Activated CD4-positive, alpha-beta T cell treated with anti-CD3 and anti-CD28 coated beads for 1 hour (primary cell): ENCODE measurements around the gene PCDH11X.
"Not testable (repeated sequence)": the region's sequence is repeated elsewhere in the genome, so short reads cannot be mapped to it uniquely, and the experiment has no call there.

ENCODE experiments used
- DNase-seq: peaks from one replicate; pipeline ENCODE4 v3.0.0-alpha.2; 2020

Gene PCDH11X, protein sequence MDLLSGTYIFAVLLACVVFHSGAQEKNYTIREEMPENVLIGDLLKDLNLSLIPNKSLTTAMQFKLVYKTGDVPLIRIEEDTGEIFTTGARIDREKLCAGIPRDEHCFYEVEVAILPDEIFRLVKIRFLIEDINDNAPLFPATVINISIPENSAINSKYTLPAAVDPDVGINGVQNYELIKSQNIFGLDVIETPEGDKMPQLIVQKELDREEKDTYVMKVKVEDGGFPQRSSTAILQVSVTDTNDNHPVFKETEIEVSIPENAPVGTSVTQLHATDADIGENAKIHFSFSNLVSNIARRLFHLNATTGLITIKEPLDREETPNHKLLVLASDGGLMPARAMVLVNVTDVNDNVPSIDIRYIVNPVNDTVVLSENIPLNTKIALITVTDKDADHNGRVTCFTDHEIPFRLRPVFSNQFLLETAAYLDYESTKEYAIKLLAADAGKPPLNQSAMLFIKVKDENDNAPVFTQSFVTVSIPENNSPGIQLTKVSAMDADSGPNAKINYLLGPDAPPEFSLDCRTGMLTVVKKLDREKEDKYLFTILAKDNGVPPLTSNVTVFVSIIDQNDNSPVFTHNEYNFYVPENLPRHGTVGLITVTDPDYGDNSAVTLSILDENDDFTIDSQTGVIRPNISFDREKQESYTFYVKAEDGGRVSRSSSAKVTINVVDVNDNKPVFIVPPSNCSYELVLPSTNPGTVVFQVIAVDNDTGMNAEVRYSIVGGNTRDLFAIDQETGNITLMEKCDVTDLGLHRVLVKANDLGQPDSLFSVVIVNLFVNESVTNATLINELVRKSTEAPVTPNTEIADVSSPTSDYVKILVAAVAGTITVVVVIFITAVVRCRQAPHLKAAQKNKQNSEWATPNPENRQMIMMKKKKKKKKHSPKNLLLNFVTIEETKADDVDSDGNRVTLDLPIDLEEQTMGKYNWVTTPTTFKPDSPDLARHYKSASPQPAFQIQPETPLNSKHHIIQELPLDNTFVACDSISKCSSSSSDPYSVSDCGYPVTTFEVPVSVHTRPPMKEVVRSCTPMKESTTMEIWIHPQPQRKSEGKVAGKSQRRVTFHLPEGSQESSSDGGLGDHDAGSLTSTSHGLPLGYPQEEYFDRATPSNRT (N-terminal part only)

DNA sequence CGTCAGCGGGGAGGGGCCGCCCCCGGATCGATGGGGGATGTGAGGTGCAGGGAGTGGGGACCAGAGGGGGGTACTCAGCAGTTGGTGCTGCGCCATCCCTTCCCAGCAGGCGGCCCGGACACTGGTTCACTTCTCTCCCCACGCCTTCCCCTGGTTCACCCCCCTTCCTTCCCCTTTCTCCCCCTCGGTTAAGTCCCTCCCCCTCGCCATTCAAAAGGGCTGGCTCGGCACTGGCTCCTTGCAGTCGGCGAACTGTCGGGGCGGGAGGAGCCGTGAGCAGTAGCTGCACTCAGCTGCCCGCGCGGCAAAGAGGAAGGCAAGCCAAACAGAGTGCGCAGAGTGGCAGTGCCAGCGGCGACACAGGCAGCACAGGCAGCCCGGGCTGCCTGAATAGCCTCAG is at the start of gene PCDH11X:
Gene PCDH11X, plus strand, starts transcription at position 241 of the 400 bp plus-strand sequence. CDS start 56,130 bp downstream, outside the sequence.
- not testable (repeated sequence) for DNase-seq

DNA sequence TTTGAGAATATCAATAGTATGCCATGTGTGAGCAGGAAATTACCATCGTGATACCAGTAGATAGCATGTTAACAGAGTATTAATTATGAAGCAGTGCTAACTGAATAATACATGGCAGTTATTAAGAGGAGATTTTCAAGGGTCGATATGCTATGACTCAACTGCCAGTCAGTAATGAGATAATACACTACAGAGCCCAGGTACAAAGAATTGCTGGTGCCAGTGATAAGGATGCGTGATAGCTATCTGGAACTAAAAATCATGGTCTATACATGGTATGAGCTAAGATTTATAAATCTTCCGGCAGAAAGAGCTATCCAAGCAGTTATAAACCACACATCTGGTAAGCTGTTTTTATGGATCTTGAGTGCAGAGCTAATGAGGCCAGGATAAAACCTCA is 31.7 kb upstream of the PCDH11X start:
- DNase-seq = not testable (repeated sequence)

DNA sequence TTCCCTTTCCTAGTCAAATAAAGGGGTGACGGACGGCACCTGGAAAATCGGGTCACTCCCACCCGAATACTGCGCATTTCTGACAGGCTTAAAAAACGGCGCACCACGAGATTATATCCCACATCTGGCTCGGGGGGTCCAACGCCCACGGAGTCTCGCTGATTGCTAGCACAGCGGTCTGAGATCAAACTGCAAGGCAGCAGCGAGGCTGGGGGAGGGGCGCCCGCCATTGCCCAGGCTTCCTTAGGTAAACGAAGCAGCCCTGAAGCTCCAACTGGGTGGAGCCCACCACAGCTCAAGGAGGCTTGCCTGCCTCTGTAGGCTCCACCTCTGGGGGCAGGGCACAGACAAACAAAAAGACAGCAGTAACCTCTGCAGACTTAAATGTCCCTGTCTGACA is 26.2 kb upstream of the PCDH11X start:
- not testable (repeated sequence) for DNase-seq

DNA sequence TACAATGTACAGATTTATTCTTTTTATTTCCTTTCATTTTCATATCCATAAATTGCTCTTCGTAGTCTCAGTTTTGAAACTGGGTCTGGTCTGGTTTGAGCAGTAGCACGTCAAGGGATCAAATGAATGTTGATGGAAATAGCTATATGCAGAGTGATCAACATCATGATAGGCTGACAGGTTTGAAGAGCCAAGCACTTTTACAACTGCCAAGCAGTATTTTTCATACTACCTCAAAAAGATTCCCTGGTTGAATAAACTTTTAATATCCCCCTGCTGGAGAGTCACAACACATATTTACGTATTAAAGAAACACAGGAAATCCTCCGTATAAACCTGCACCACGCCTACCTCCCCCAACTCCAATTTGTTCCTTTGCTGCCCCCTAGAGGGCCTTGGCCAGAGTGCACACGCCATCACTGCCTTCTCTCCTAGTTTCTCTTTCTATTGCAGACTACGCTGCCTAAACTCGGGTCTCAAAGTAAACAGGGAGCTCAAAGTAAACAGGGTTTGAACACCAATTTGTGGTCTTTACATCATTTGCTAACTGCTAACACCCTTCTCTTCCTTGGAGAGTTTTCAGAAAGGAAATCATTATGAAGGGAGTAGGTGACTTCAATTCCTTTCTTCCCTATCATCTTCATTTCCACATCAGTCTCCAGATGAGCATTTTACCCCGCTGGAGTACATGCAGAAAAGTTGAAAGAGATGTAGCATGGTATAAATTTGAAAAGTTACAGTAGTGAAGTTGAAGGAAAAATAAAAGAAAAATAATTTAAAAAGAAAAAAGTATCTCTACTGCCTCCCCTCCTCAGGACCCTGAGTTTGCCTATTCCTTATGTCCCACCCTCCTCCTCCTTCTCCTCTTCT is 8.3 kb upstream of the PCDH11X start:
- DNase-seq = not testable (repeated sequence)

DNA sequence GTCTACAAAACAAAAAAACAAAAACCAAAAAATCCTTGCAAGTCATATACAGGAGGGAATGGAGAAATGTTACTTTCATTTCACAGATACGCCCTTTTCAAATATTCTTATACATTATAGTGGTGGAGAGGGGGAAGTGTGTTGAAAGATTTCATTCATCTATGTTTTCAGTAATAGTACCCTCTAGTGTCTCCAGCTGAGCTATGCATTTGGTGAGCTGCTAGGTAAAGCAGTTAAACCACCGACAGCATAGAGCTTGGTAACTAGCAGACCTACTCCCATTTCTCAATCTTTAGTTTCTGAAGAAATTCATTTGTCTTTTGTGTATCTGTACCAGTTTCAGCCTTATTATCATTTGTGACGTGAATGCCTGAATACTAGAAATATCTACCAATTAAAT is 5.2 kb upstream of the PCDH11X start:
- DNase-seq = not testable (repeated sequence)

DNA sequence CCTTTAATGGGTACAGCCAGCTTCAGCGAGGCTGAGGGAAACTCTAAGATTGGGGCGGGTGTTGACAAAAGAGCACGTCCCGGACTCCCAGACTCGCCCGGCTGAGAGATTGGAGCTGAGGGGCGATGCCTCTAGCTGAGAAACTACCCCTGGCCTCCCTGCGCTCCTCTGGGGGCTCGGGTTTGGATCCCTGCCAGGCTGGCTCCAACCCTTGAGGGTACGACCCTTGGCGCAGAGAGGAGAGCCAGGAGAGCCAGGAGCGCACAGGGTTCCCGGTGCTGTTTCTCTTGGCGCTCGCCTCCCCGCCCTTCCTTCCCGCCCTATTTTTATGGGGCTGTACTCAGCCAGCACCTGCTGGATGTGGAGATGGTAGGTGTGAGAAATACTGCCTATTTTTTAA is 833 bp downstream of the PCDH11X start:
- DNase-seq = not testable (repeated sequence)

DNA sequence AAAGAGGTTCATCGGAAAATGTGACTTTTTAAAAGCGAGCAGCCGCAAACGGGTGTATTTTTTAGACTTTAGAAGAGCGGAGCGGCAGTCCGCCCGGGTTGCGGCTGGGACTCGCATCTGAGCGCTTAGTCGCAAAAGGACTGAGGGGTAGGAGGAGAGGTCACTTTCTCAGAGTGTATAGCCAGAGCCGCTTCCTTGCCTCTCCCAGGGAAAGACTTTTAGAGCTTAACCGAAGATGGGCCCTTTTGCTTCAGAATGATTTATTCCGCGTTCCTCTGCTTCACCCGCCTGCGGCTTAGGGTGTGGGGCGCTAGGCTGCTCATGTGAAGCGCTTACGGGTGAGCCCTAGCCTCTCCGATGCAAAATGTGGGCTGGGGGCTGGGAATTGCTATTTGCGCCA is 1.5 kb downstream of the PCDH11X start:
- not testable (repeated sequence) for DNase-seq

DNA sequence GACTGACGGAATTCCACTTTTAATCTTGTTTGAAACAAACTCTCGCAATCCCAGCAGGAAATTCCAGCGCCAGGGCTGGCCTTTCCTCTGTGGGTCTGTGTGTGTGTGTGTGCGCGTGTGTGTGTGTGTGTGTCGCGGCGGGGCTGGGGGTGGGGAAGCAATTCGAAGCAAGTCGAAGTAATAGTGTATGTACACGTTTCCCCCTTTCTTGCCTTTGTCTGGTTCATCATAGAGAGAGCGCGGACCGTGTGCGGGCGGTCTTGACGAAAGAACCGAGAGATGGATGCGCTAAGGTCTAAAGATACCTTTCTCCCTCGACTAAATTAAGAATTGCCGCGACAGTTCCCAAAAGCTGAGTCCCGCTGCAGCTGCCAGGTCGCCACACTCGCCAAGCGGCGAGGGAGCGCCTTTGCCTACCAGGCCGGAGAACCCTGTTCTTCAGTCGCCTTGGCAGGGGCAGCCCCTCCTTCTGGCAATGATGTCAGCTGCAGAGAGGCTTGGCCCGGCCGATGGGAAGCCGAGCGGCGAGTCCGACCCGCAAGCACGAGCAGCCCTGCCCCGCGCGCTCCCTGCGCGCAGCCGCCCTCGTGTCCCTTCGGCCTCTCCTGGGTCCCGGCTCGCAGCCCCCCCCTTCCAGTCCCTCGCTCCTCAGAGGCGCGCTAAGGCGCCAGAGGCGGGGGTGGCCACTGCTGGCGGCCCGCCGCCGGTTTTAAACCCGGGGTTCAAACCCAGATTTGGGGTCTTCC is 2.6 kb downstream of the PCDH11X start:
- not testable (repeated sequence) for DNase-seq

DNA sequence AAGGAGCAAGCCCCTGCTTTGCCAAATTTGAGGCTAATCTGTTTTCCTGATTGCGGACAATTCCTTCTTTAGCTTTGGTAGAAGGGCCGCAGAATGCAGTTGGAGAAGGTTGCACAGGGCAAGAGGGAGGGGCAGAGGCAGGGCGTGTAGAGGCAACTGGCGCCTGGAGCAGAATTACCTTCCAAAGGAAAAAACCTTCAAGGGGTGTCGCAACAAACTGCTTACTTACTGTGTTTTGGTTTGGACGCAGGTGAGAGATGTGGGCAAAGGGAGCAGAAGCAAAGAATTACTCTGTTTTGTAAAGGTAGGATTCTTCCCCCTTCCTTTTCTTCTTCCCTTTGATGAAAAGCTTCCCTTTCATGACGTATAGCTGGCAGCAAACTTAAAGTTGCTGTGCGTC is 3.6 kb downstream of the PCDH11X start:
- DNase-seq = not testable (repeated sequence)

DNA sequence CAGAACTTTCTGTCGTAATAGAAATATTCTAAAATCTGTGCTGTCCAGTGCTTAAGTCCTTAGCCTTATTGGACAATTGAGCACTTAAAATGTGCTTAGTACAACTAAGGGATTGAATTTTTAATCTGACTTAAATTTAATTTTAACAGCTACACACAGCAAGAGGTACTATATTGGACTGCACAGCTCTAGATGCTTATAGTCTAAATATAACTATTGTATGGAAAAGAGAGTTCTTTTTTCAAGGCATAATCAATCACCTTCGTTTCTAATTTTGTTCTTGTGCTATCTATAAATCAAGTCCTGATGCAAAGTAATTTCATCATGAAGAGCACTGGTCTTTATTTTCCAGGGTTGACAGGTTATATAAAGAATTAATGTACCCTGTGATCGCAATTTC is 38.4 kb downstream of the PCDH11X start:
- not testable (repeated sequence) for DNase-seq

DNA sequence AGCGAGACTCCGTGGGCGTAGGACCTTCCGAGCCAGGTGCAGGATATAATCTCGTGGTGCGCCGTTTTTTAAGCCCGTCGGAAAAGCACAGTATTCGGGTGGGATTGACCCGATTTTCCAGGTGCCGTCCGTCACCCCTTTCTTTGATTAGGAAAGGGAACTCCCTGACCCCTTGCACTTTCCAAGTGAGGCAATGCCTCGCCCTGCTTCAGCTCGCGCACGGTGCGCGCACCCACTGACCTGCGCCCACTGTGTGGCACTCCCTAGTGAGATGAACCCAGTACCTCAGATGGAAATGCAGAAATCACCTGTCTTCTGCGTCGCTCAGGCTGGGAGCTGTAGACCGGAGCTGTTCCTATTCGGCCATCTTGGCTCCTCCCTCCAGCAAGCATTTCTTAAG is 46.1 kb downstream of the PCDH11X start:
- not testable (repeated sequence) for DNase-seq
